ENCODE data around the gene ITGAD. TPM values are rescaled to one million over a fixed set of nuclear protein-coding genes. Genes with fewer than 3 reads are reported as not detected.

Gene ITGAD
- total RNA-seq, 1 donor, result not detected

GRCh38 chr16:31458844-31459686 is 65.9 kb downstream of the ITGAD start, which contains the start of gene ARMC5:
Gene ARMC5 (plus strand): TSS chr16:31459501. CDS start chr16:31459525, 24 bp downstream.
- H3K27me3 ChIP-seq (ENCODE audit: insufficient read depth, low read length), result no peaks in the 10 kb centered on the region
- TF ChIP-seq, protein P1, sequence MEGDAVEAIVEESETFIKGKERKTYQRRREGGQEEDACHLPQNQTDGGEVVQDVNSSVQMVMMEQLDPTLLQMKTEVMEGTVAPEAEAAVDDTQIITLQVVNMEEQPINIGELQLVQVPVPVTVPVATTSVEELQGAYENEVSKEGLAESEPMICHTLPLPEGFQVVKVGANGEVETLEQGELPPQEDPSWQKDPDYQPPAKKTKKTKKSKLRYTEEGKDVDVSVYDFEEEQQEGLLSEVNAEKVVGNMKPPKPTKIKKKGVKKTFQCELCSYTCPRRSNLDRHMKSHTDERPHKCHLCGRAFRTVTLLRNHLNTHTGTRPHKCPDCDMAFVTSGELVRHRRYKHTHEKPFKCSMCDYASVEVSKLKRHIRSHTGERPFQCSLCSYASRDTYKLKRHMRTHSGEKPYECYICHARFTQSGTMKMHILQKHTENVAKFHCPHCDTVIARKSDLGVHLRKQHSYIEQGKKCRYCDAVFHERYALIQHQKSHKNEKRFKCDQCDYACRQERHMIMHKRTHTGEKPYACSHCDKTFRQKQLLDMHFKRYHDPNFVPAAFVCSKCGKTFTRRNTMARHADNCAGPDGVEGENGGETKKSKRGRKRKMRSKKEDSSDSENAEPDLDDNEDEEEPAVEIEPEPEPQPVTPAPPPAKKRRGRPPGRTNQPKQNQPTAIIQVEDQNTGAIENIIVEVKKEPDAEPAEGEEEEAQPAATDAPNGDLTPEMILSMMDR (IDR thresholded peaks at IDR 0.05; ENCODE audit: extremely low read depth, low read depth, low read length), result peak; percentile 52
- H3K4me3 ChIP-seq (ENCODE audit: insufficient read depth, low read length), result peak within 1 kb of the TSS; percentile 76
- DNase-seq (ENCODE audit: insufficient read length, low spot score, missing footprints), result peak; percentile 97
- H3K79me2 ChIP-seq (ENCODE audit: insufficient read depth, low read length), result peaks cover 45% of the 10 kb centered on the region
- H4K20me1 ChIP-seq (ENCODE audit: insufficient read depth, low read length), result peaks cover 30% of the 10 kb centered on the region
- peak within 1 kb of the TSS; percentile 99 for H3K27ac ChIP-seq (ENCODE audit: low read depth, low read length)
- H2AFZ ChIP-seq (ENCODE audit: low read length), result peak within 1 kb of the TSS; percentile 93
- H3K9me3 ChIP-seq (ENCODE audit: low read depth, low read length), result no peaks in the 10 kb centered on the region
- H3K4me1 ChIP-seq (ENCODE audit: insufficient read depth, low read length), result peaks cover 40% of the 10 kb centered on the region
- peak within 1 kb of the TSS; percentile 93 for H3K4me2 ChIP-seq (ENCODE audit: insufficient read depth, low read length)
- H3K36me3 ChIP-seq (ENCODE audit: insufficient read depth, low read length), result peaks cover 15% of the 10 kb centered on the region

- H2AFZ ChIP-seq (ENCODE audit: low read length), result peak overlapping the region; percentile 93
- no peaks in the 10 kb centered on the region for H3K9me3 ChIP-seq (ENCODE audit: low read depth, low read length)
- peaks cover 33% of the 10 kb centered on the region for H3K4me1 ChIP-seq (ENCODE audit: insufficient read depth, low read length)
- peak overlapping the region; percentile 99 for H3K27ac ChIP-seq (ENCODE audit: low read depth, low read length)
- peaks cover 44% of the 10 kb centered on the region for H3K79me2 ChIP-seq (ENCODE audit: insufficient read depth, low read length)
- TF ChIP-seq, protein P1 (IDR thresholded peaks at IDR 0.05; ENCODE audit: extremely low read depth, low read depth, low read length), result no peak
- no peaks in the 10 kb centered on the region for H3K27me3 ChIP-seq (ENCODE audit: insufficient read depth, low read length)
- DNase-seq (ENCODE audit: insufficient read length, low spot score, missing footprints), result peak; percentile 99
- H4K20me1 ChIP-seq (ENCODE audit: insufficient read depth, low read length), result peaks cover 29% of the 10 kb centered on the region
- H3K4me3 ChIP-seq (ENCODE audit: insufficient read depth, low read length), result peak overlapping the region; percentile 76
- H3K36me3 ChIP-seq (ENCODE audit: insufficient read depth, low read length), result peaks cover 15% of the 10 kb centered on the region
- H3K4me2 ChIP-seq (ENCODE audit: insufficient read depth, low read length), result peak overlapping the region; percentile 93
These were observed 66.8 kb downstream of the ITGAD start for GRCh38 chr16:31459687-31460581.

DNA sequence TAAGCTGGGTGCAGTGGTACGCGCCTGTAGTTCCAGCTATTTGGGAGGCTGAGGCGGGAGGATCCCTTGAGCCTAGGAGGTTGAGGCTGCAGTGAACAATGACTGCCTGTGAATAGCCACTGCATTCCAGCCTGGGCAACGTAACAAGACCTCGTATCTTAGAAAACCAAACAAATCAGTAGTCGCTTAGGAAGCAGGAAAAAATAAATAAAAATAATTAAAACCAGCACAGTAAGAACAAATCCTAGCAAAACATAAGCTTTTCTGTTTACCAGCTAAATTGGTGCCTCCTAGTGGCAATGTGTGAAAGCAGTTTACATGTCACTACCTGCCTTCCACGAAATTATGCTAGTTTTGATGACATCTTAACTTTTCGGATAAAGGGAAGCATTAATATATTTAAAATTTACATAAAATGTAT is 67.5 kb downstream of the ITGAD start:
- peak overlapping the region; percentile 83 for H3K4me2 ChIP-seq (ENCODE audit: insufficient read depth, low read length)
- TF ChIP-seq, protein P1 (IDR thresholded peaks at IDR 0.05; ENCODE audit: extremely low read depth, low read depth, low read length), result peak; percentile 80
- DNase-seq (ENCODE audit: insufficient read length, low spot score, missing footprints), result peak; percentile 91
- peaks cover 23% of the 10 kb centered on the region for H4K20me1 ChIP-seq (ENCODE audit: insufficient read depth, low read length)
- H3K79me2 ChIP-seq (ENCODE audit: insufficient read depth, low read length), result peaks cover 37% of the 10 kb centered on the region
- H3K4me3 ChIP-seq (ENCODE audit: insufficient read depth, low read length), result peak overlapping the region; percentile 76
- no peak overlapping the region for H2AFZ ChIP-seq (ENCODE audit: low read length)
- H3K36me3 ChIP-seq (ENCODE audit: insufficient read depth, low read length), result peaks cover 12% of the 10 kb centered on the region
- H3K4me1 ChIP-seq (ENCODE audit: insufficient read depth, low read length), result peaks cover 29% of the 10 kb centered on the region
- peak overlapping the region; percentile 66 for H3K27ac ChIP-seq (ENCODE audit: low read depth, low read length)
- H3K9me3 ChIP-seq (ENCODE audit: low read depth, low read length), result no peaks in the 10 kb centered on the region
- H3K27me3 ChIP-seq (ENCODE audit: insufficient read depth, low read length), result no peaks in the 10 kb centered on the region
